ENCODE results near the gene SF3B4. TPM values are rescaled to one million over a fixed set of nuclear protein-coding genes. Genes with fewer than 3 reads are reported as not detected.

The SF3B4 gene
- total and polyA plus RNA-seq, 2 of the 8 experiments (the other 6 are each of a cell fraction or from before 2014, with no cell fraction given): 81.1 to 122 TPM

DNA sequence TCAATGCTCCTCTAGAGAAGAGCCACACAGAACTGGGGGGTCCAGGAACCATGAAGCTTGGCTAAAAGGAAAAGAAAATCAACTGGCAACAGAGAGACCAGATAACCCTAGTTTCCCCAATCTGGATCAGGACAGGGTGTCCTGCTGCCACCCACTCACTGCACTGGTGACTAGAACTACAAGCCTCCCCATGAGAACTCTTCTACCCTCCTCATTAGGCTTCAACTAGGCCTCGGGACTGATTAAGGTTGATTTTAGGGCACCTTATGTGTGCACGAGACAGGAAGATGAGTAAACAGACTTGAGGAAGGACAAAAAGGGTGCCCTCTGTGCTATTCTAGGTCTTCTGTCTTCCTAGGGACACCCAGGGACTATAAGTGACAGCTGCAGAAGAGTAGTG is 2.3 kb upstream of the SF3B4 start:
- CTCF ChIA-PET (ENCODE audit: partially characterized antibody): interaction anchor here (0.7 to 1.6 kb wide), 6 partner anchors 12 to 285 kb away, joined by 3 to 9 read pairs (median 3); no protein-coding TSS in a partner anchor
- Histone ChIP-seq H3K9ac (replicated peaks in 1 of 4; ENCODE audit: extremely low read depth in 1 of 4, low read depth in 3 of 4, low read length in 3 of 4) (no peak overlapping the region), H4K91ac (replicated peaks; ENCODE audit: insufficient read length, low read length) (no peak overlapping the region), H3K18ac (ENCODE audit: extremely low read depth, low read length) (no peak overlapping the region), H3K9me3 (ENCODE audit: insufficient read depth in 2 of 2, low read depth in 1 of 2, low read length in 1 of 2) (no peaks in the 10 kb centered on the region), H3K36me3 (ENCODE audit: control insufficient read depth in 2 of 4, insufficient read depth in 4 of 4, low read length in 3 of 4) (peaks cover 6 to 20% (median 15%) of the 10 kb centered on the region in 4 experiments), H3K4me3 (ENCODE audit: extremely low read depth in 1 of 4, insufficient read depth in 2 of 4, low read depth in 3 of 4, low read length in 4 of 4) (no peak overlapping the region), H2AK5ac (ENCODE audit: low read depth, low read length) (no peak overlapping the region), H3K4ac (replicated peaks; ENCODE audit: insufficient read length, low read depth, low read length) (no peak overlapping the region), H4K8ac (ENCODE audit: extremely low read depth, insufficient read depth, low read length) (no peak overlapping the region), H2BK5ac (ENCODE audit: low read depth, low read length) (no peak overlapping the region), H3K23ac (ENCODE audit: insufficient read length) (no peak overlapping the region), H3K4me2 (ENCODE audit: insufficient read depth in 1 of 2, low read depth in 2 of 2, low read length in 2 of 2) (no peak overlapping the region), H3K23me2 (ENCODE audit: low read depth, low read length) (peaks cover 5% of the 10 kb centered on the region), H3K79me2 (ENCODE audit: control insufficient read depth in 1 of 2, insufficient read depth in 2 of 2, low read length in 2 of 2) (peaks cover 8 to 25% of the 10 kb centered on the region in 2 experiments), H3K56ac (replicated peaks; ENCODE audit: insufficient read length, low read depth, low read length) (no peak overlapping the region), H3K27me3 (replicated peaks in 1 of 4; ENCODE audit: control insufficient read depth in 3 of 4, extremely low read depth in 1 of 4, insufficient read depth in 3 of 4, low read length in 3 of 4) (no peaks in the 10 kb centered on the region), H4K20me1 (replicated peaks in 1 of 2; ENCODE audit: control insufficient read depth in 1 of 2, insufficient read depth in 2 of 2, low read length in 2 of 2) (no peaks in the 10 kb centered on the region), H2BK12ac (ENCODE audit: low read depth, low read length) (no peak overlapping the region), H3K4me1 (replicated peaks in 1 of 4; ENCODE audit: control insufficient read depth in 3 of 4, insufficient read depth in 4 of 4, low read length in 3 of 4) (peaks cover 0 to 8% (median 4%) of the 10 kb centered on the region in 4 experiments; a peak in 4 of 7 replicates), H2BK20ac (ENCODE audit: low read length) (no peak overlapping the region), H3K27ac (ENCODE audit: low read depth, low read length) (no peak overlapping the region), H2AFZ (ENCODE audit: low read length) (no peak overlapping the region), H4K5ac (ENCODE audit: insufficient read length, low read depth, low read length) (no peak overlapping the region), H3K79me1 (ENCODE audit: low read depth, low read length) (peaks cover 5% of the 10 kb centered on the region), H3K14ac (ENCODE audit: insufficient read length) (no peak overlapping the region), H2BK120ac (replicated peaks; ENCODE audit: low read depth, low read length) (no peak overlapping the region), H2BK15ac (ENCODE audit: low read length) (no peak overlapping the region)
- FAIRE-seq (no peak), DNase-seq (ENCODE audit: low read depth in 1 of 2, low spot score in 2 of 2) (no peak)
- POLR2A ChIA-PET (ENCODE audit: partially characterized antibody): interaction anchor here (0.9 to 4.3 kb wide), 7 partner anchors 9 to 80 kb away, joined by 3 to 60 read pairs (median 11); partner anchors contain the start of genes MTMR11 and OTUD7B
- 79% methylated on average over 2 of the region's 2 CpGs; no CpG with 5 or more reads in 1 of the 2 experiments for WGBS, 2 experiments (ENCODE audit: extremely low coverage in 1 of 2, insufficient coverage in 1 of 2, insufficient read length in 1 of 2, insufficient replicate concordance in 2 of 2, low coverage in 1 of 2, low lambda C conversion rate in 2 of 2, missing lambda C conversion rate in 1 of 2)
- TF ChIP-seq SIRT6 (IDR thresholded peaks at IDR 0.05; ENCODE audit: low read length): no peak
- TF ChIP-seq GABPA (IDR thresholded peaks at IDR 0.05; ENCODE audit: borderline replicate concordance, insufficient read depth, low read length): no peak

Measured in H1 (cell line).